ENCODE measurements around the gene STK38.
"Not testable (repeated sequence)": the region's sequence is repeated elsewhere in the genome, so short reads cannot be mapped to it uniquely, and the experiment has no call there.

GRCh38 chr6:36483326-36483725, 64.0 kb downstream of the STK38 start:
- not testable (repeated sequence) for TF ChIP-seq EZH2 (IDR thresholded peaks at IDR 0.05; ENCODE audit: low read length, unreplicated experiment); CTCF (conservative IDR thresholded peaks at IDR 0.05; ENCODE audit: low read depth, low read length)
